A673 (cell line): ENCODE measurements around the gene RAD21L1. TPM values are rescaled to one million over a fixed set of nuclear protein-coding genes. Genes with fewer than 3 reads are reported as not detected.

ENCODE experiments used
- BruUV-seq: library from RNA; stranded (reverse); fragments of 400-500 nt; replicated peaks from 2 replicates; lab custom pipeline; 2021; lab: Mats Ljungman, UMichigan
- CTCF ChIA-PET: fragments of 300-600 bp; sonication (Branson Sonifier 250); formaldehyde crosslinking; loops from one replicate; lab custom pipeline; 2022; ENCODE audit warnings: antibody characterized with exemption; lab: Charles Lee
- POLR2A ChIA-PET: fragments of 300-600 bp; sonication (Branson Sonifier 250); formaldehyde crosslinking; loops from one replicate; lab custom pipeline; 2022; ENCODE audit warnings: antibody characterized with exemption; ENCODE audit not compliant: low non-redundant PET; lab: Charles Lee
- DNase-seq: peaks from one replicate; pipeline ENCODE4 v3.0.0-alpha.2; 2015; ENCODE audit warnings: low spot score
- H3K27ac ChIP-seq: fragments of 200-600 bp; sonication (generic); 2 replicates; pipeline ENCODE4 v1.5.1; 2016; ENCODE audit warnings: mixed run types, low read depth, mild to moderate bottlenecking, mixed read lengths, antibody characterized with exemption, low read length; ENCODE audit not compliant: poor library complexity, severe bottlenecking
- H3K27me3 ChIP-seq: fragments of 200-600 bp; sonication (generic); replicated peaks from 2 replicates; pipeline ENCODE4 v1.6.1; 2017; ENCODE audit warnings: mixed run types, low read depth, mild to moderate bottlenecking, mixed read lengths, antibody characterized with exemption, low read length; ENCODE audit not compliant: insufficient read depth, poor library complexity
- H3K36me3 ChIP-seq: fragments of 200-600 bp; sonication (generic); 2 replicates; pipeline ENCODE4 v1.6.1; 2016; ENCODE audit warnings: mixed run types, mild to moderate bottlenecking, mixed read lengths, antibody characterized with exemption, low read length; ENCODE audit not compliant: insufficient read depth, poor library complexity, severe bottlenecking
- H3K4me1 ChIP-seq: fragments of 200-600 bp; sonication (generic); 2 replicates; pipeline ENCODE4 v1.6.1; 2017; ENCODE audit warnings: mixed run types, mild to moderate bottlenecking, mixed read lengths, antibody characterized with exemption, low read length; ENCODE audit not compliant: insufficient read depth, poor library complexity, severe bottlenecking
- H3K4me3 ChIP-seq: fragments of 200-600 bp; sonication (generic); 2 replicates; pipeline ENCODE4 v1.5.1; 2016; ENCODE audit warnings: low read depth, mixed run types, mild to moderate bottlenecking, mixed read lengths, low read length; ENCODE audit not compliant: poor library complexity, severe bottlenecking
- H3K9me3 ChIP-seq: fragments of 200-600 bp; sonication (generic); 2 replicates; pipeline ENCODE4 v1.6.1; 2016; ENCODE audit warnings: mixed run types, low read depth, mild to moderate bottlenecking, mixed read lengths, antibody characterized with exemption, low read length; ENCODE audit not compliant: poor library complexity, severe bottlenecking
- EZH2 ChIP-seq: fragments of 200-600 bp; sonication (generic); IDR thresholded peaks from 2 replicates; pipeline ENCODE4 v1.6.1; 2017; ENCODE audit warnings: borderline replicate concordance, low read depth, mild to moderate bottlenecking, mixed read lengths, antibody characterized with exemption, low read length; ENCODE audit not compliant: poor library complexity, severe bottlenecking
- intact Hi-C: fragments of 100-400 bp; cut with micrococcal nuclease; formaldehyde crosslinking; loops from one replicate; pipeline ENCODE4 v1.10.0; 2022; ENCODE audit not compliant: unreplicated experiment
- total RNA-seq: library from RNA; stranded (reverse); gene quantifications from 2 replicates; pipeline ENCODE4 v1.2.3, GENCODE V29; 2021
- TF ChIP-seq, protein P1 (sequence below): fragments of 300-800, 200-600 bp; sonication (generic); conservative IDR thresholded peaks from 2 replicates; pipeline ENCODE4 v1.5.1; 2017; ENCODE audit warnings: low read depth, mild to moderate bottlenecking, antibody characterized with exemption, low read length, moderate library complexity, mixed read lengths

Gene RAD21L1
- total RNA-seq, 1 experiment from 2014 or later = not detected

DNA sequence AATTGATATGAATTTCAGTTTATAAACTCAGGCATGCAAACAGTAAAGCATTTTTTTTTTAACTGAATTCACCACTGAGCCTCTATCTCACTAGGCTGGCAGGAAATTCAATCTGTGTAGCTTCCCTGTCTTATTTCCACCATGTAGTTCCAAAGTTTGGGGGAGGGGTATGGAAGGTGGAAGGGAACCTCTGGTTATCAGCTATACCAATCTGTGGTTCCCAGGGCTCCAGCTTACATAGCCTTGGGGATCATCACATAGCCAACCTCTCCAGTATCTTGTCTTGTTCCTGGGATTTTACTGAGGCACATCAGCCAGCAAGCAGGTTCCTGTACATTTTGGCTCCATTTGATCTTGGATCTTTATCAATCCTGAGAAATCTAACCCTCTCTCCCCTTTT lies 15.6 kb downstream of the RAD21L1 start:
- BruUV-seq = no TSS peak
- H3K4me1 ChIP-seq = no peaks in the 10 kb centered on the region
- no peaks in the 10 kb centered on the region for H3K9me3 ChIP-seq
- peaks cover 40% of the 10 kb centered on the region for H3K27me3 ChIP-seq
- DNase-seq = no peak
- H3K36me3 ChIP-seq = no peaks in the 10 kb centered on the region
- no peak overlapping the region for H3K27ac ChIP-seq
- TF ChIP-seq, protein P1, sequence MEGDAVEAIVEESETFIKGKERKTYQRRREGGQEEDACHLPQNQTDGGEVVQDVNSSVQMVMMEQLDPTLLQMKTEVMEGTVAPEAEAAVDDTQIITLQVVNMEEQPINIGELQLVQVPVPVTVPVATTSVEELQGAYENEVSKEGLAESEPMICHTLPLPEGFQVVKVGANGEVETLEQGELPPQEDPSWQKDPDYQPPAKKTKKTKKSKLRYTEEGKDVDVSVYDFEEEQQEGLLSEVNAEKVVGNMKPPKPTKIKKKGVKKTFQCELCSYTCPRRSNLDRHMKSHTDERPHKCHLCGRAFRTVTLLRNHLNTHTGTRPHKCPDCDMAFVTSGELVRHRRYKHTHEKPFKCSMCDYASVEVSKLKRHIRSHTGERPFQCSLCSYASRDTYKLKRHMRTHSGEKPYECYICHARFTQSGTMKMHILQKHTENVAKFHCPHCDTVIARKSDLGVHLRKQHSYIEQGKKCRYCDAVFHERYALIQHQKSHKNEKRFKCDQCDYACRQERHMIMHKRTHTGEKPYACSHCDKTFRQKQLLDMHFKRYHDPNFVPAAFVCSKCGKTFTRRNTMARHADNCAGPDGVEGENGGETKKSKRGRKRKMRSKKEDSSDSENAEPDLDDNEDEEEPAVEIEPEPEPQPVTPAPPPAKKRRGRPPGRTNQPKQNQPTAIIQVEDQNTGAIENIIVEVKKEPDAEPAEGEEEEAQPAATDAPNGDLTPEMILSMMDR = no peak
- TF ChIP-seq EZH2 = no peak
- intact Hi-C loops = no loop called here
- ChIA-PET CTCF (no interaction called here), POLR2A (no interaction called here)
- H3K4me3 ChIP-seq = no peak overlapping the region

- CTCF ChIA-PET = no interaction called here
- intact Hi-C loops = no loop called here
- Histone ChIP-seq H3K4me1 (no peaks in the 10 kb centered on the region), H3K27me3 (peaks cover 40% of the 10 kb centered on the region), H3K9me3 (no peaks in the 10 kb centered on the region), H3K36me3 (no peaks in the 10 kb centered on the region), H3K4me3 (no peak overlapping the region), H3K27ac (no peak overlapping the region)
- no peak for TF ChIP-seq EZH2
- TF ChIP-seq, protein P1 = no peak
- no peak for DNase-seq
- POLR2A ChIA-PET = no interaction called here
- no TSS peak for BruUV-seq
Observed at GRCh38 chr20:1242099-1242498, 16.3 kb downstream of the RAD21L1 start.

GRCh38 chr20:1242530-1242929 lies 16.7 kb downstream of the RAD21L1 start:
- H3K27ac ChIP-seq = no peak overlapping the region
- no peaks in the 10 kb centered on the region for H3K36me3 ChIP-seq
- TF ChIP-seq EZH2 = no peak
- TF ChIP-seq, protein P1 = no peak
- H3K9me3 ChIP-seq = no peaks in the 10 kb centered on the region
- no peak overlapping the region for H3K4me3 ChIP-seq
- CTCF ChIA-PET = no interaction called here
- H3K4me1 ChIP-seq = no peaks in the 10 kb centered on the region
- intact Hi-C loops = no loop called here
- POLR2A ChIA-PET = no interaction called here
- peaks cover 38% of the 10 kb centered on the region for H3K27me3 ChIP-seq
- BruUV-seq = no TSS peak
- DNase-seq = no peak
